ENCODE data around the gene TBX1. TPM values are rescaled to one million over a fixed set of nuclear protein-coding genes. Genes with fewer than 3 reads are reported as not detected.

TBX1 gene
- total and polyA plus RNA-seq, 2 of the 8 experiments (the other 6 are each of a cell fraction or from before 2014, with no cell fraction given): 0.28 TPM; not detected in 1

DNA sequence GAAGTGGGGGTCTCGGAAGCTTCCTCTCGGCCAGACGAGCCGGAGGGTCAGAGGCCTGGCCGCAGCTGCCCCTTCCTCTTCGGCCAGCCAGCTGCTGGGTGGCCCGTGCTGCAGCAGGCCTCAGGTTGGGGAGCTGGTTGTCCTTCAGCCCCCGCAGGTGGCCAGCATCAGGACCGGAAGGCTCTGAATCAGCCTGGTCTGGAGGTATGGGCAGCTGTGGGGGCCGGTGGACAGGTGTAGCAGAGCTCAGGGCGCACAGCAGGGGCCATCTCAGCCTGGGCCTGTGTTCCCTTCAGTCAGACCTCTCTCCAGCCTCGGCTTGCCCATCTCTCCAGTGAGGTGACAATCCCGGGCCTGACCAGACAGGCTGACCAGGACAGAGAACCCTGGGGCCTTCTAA lies 13.9 kb upstream of the TBX1 start:
- Histone ChIP-seq H3K23ac (ENCODE audit: insufficient read length) (no peak overlapping the region), H3K4me1 (replicated peaks in 1 of 4; ENCODE audit: control insufficient read depth in 3 of 4, insufficient read depth in 4 of 4, low read length in 3 of 4) (peaks cover 0 to 10% (median 2%) of the 10 kb centered on the region in 4 experiments; a peak in 2 of 7 replicates), H2BK15ac (ENCODE audit: low read length) (no peak overlapping the region), H4K91ac (replicated peaks; ENCODE audit: insufficient read length, low read length) (no peak overlapping the region), H3K36me3 (ENCODE audit: control insufficient read depth in 2 of 4, insufficient read depth in 4 of 4, low read length in 3 of 4) (no peaks in the 10 kb centered on the region), H2AK5ac (ENCODE audit: low read depth, low read length) (no peak overlapping the region), H2BK20ac (ENCODE audit: low read length) (no peak overlapping the region), H3K4ac (replicated peaks; ENCODE audit: insufficient read length, low read depth, low read length) (no peak overlapping the region), H4K20me1 (replicated peaks in 1 of 2; ENCODE audit: control insufficient read depth in 1 of 2, insufficient read depth in 2 of 2, low read length in 2 of 2) (no peaks in the 10 kb centered on the region), H2BK120ac (replicated peaks; ENCODE audit: low read depth, low read length) (no peak overlapping the region), H3K79me2 (ENCODE audit: control insufficient read depth in 1 of 2, insufficient read depth in 2 of 2, low read length in 2 of 2) (no peaks in the 10 kb centered on the region), H4K5ac (ENCODE audit: insufficient read length, low read depth, low read length) (no peak overlapping the region), H3K9ac (replicated peaks in 1 of 4; ENCODE audit: extremely low read depth in 1 of 4, low read depth in 3 of 4, low read length in 3 of 4) (no peak overlapping the region), H3K4me2 (ENCODE audit: insufficient read depth in 1 of 2, low read depth in 2 of 2, low read length in 2 of 2) (no peak overlapping the region), H3K23me2 (ENCODE audit: low read depth, low read length) (no peaks in the 10 kb centered on the region; the same call in 1 of the 2 replicates), H2BK5ac (ENCODE audit: low read depth, low read length) (peak overlapping the region; percentile 71; the same call in 1 of the 2 replicates), H2BK12ac (ENCODE audit: low read depth, low read length) (peak overlapping the region; percentile 60; the same call in 1 of the 2 replicates), H4K8ac (ENCODE audit: extremely low read depth, insufficient read depth, low read length) (no peak overlapping the region), H3K4me3 (ENCODE audit: extremely low read depth in 1 of 4, insufficient read depth in 2 of 4, low read depth in 3 of 4, low read length in 4 of 4) (no peak overlapping the region), H3K56ac (replicated peaks; ENCODE audit: insufficient read length, low read depth, low read length) (no peak overlapping the region), H3K9me3 (ENCODE audit: insufficient read depth in 2 of 2, low read depth in 1 of 2, low read length in 1 of 2) (no peaks in the 10 kb centered on the region), H3K18ac (ENCODE audit: extremely low read depth, low read length) (no peak overlapping the region), H3K27me3 (replicated peaks in 1 of 4; ENCODE audit: control insufficient read depth in 3 of 4, extremely low read depth in 1 of 4, insufficient read depth in 3 of 4, low read length in 3 of 4) (peaks cover 0 to 2% (median 0%) of the 10 kb centered on the region in 4 experiments; a peak in 3 of 7 replicates), H3K79me1 (ENCODE audit: low read depth, low read length) (no peaks in the 10 kb centered on the region), H3K14ac (ENCODE audit: insufficient read length) (no peak overlapping the region), H2AFZ (ENCODE audit: low read length) (no peak overlapping the region), H3K27ac (ENCODE audit: low read depth, low read length) (no peak overlapping the region)
- FAIRE-seq: no peak
- TF ChIP-seq, protein P1, sequence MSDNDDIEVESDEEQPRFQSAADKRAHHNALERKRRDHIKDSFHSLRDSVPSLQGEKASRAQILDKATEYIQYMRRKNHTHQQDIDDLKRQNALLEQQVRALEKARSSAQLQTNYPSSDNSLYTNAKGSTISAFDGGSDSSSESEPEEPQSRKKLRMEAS (IDR thresholded peaks at IDR 0.05): no peak
- TF ChIP-seq KDM4A (IDR thresholded peaks at IDR 0.05; ENCODE audit: low read depth, low read length, severe bottlenecking) (no peak), JUN (IDR thresholded peaks at IDR 0.05; ENCODE audit: low read depth, low read length) (no peak), SRF (IDR thresholded peaks at IDR 0.05; ENCODE audit: low read depth, low read length) (no peak), EGR1 (IDR thresholded peaks at IDR 0.05; ENCODE audit: borderline replicate concordance, low read depth, low read length) (no peak), RXRA (IDR thresholded peaks at IDR 0.05; ENCODE audit: insufficient read depth, low read depth, low read length) (no peak)
- no peak for DNase-seq (ENCODE audit: low read depth in 1 of 2, low spot score in 2 of 2)
- WGBS, 2 experiments (ENCODE audit: extremely low coverage in 1 of 2, insufficient coverage in 1 of 2, insufficient read length in 1 of 2, insufficient replicate concordance in 2 of 2, low coverage in 1 of 2, low lambda C conversion rate in 2 of 2, missing lambda C conversion rate in 1 of 2): 88% methylated on average over 13 of the region's 13 CpGs; no CpG with 5 or more reads in 1 of the 2 experiments
- ChIA-PET CTCF (ENCODE audit: partially characterized antibody) (interaction anchor here (1.0 to 16.5 kb wide), 15 partner anchors 8 to 195 kb away, joined by 3 to 168 read pairs (median 4); partner anchors contain the start of genes COMT, GP1BB and TXNRD2), POLR2A (ENCODE audit: partially characterized antibody) (interaction anchor here (1.5 kb wide), 1 partner anchor 10 kb away, joined by 4 read pairs; no protein-coding TSS in a partner anchor)
